ENCODE measurements around the gene TMEM87B. TPM values are rescaled to one million over a fixed set of nuclear protein-coding genes. Genes with fewer than 3 reads are reported as not detected.

Gene TMEM87B
- total and polyA plus RNA-seq, 2 of the 4 experiments (the other 2 are of a cell fraction), result 6.3 to 12.5 TPM

- dilution Hi-C loops (cut with HindIII; ENCODE audit: low sequenced_read_pairs, unreplicated experiment) (no loop called here), in situ Hi-C loops (cut with MboI; ENCODE audit: low sequenced_read_pairs) (no loop called here), intact Hi-C loops (cut with micrococcal nuclease) (no loop called here)
- H4K91ac ChIP-seq (ENCODE audit: insufficient read depth, low read depth, low read length), result no peak overlapping the region
- H3K9ac ChIP-seq (ENCODE audit: low read depth, low read length), result no peak overlapping the region
- H3K79me1 ChIP-seq (ENCODE audit: low read depth in 1 of 2, low read length in 2 of 2), result no peaks in the 10 kb centered on the region
- no peak for ATAC-seq (ENCODE audit: low read depth)
- H2AK5ac ChIP-seq (ENCODE audit: low read depth, low read length), result no peak overlapping the region
- H3K27me3 ChIP-seq (ENCODE audit: control insufficient read depth, insufficient read depth, low read length), result peaks cover 3% of the 10 kb centered on the region; the same call in 1 of the 2 replicates
- no TSS peak for BruUV-seq (replicated peaks)
- WGBS, 2 experiments (ENCODE audit: extremely low coverage in 2 of 2, insufficient read length in 1 of 2), result no CpG with 5 or more reads among the region's 8 CpGs
- TF ChIP-seq SMC3 (IDR thresholded peaks at IDR 0.05; ENCODE audit: low read depth, low read length), result no peak
- TF ChIP-seq FOS (IDR thresholded peaks at IDR 0.05; ENCODE audit: low read depth, low read length), result no peak
- no peak for TF ChIP-seq RFX5 (IDR thresholded peaks at IDR 0.05; ENCODE audit: low read depth, low read length)
- TF ChIP-seq BHLHE40 (IDR thresholded peaks at IDR 0.05; ENCODE audit: low read depth, low read length), result no peak
- no peak for TF ChIP-seq NFE2L2 (IDR thresholded peaks at IDR 0.05; ENCODE audit: low read depth, low read length)
- no peak for TF ChIP-seq POLR2A (IDR thresholded peaks at IDR 0.05; ENCODE audit: low read depth, low read length)
- TF ChIP-seq USF2 (IDR thresholded peaks at IDR 0.05; ENCODE audit: low read depth, low read length), result no peak
- no peak for TF ChIP-seq RAD21 (IDR thresholded peaks at IDR 0.05; ENCODE audit: low read length)
- TF ChIP-seq CEBPB (IDR thresholded peaks at IDR 0.05; ENCODE audit: low read depth, low read length), result no peak
- no peak for TF ChIP-seq MXI1 (IDR thresholded peaks at IDR 0.05; ENCODE audit: borderline replicate concordance, low read depth, low read length)
- no peak for TF ChIP-seq MAZ (IDR thresholded peaks at IDR 0.05; ENCODE audit: borderline replicate concordance, low read depth, low read length)
- TF ChIP-seq ELK1 (IDR thresholded peaks at IDR 0.05; ENCODE audit: borderline replicate concordance, low read depth, low read length), result no peak
- no peak for TF ChIP-seq CTCF (conservative IDR thresholded peaks at IDR 0.05; ENCODE audit: low read depth, low read length)
- TF ChIP-seq MAFK (IDR thresholded peaks at IDR 0.05; ENCODE audit: low read depth, low read length), result no peak
- TF ChIP-seq RCOR1 (IDR thresholded peaks at IDR 0.05; ENCODE audit: insufficient replicate concordance, low read length), result no peak
- no peak for TF ChIP-seq CHD1 (IDR thresholded peaks at IDR 0.05; ENCODE audit: low read depth, low read length)
- no peak overlapping the region for H2AFZ ChIP-seq (replicated peaks; ENCODE audit: low read length, poor library complexity)
- H3K9me1 ChIP-seq (ENCODE audit: insufficient read depth, low read length), result no peaks in the 10 kb centered on the region
- no peak overlapping the region for H4K5ac ChIP-seq (ENCODE audit: low read depth, low read length)
- H3K4me3 ChIP-seq (ENCODE audit: insufficient read depth, low read depth, low read length), result no peak overlapping the region
- no peak overlapping the region for H3K18ac ChIP-seq (ENCODE audit: low read depth, low read length)
- CTCF ChIA-PET, result no interaction called here
- H3K14ac ChIP-seq (replicated peaks; ENCODE audit: low read depth, low read length), result no peak overlapping the region
- no peak overlapping the region for H3K27ac ChIP-seq (ENCODE audit: insufficient read depth, low read length)
- no peaks in the 10 kb centered on the region; the same call in 1 of the 2 replicates for H4K20me1 ChIP-seq (ENCODE audit: insufficient read depth, low read length)
- H3K56ac ChIP-seq (ENCODE audit: extremely low read depth, insufficient read depth, low read length), result no peak overlapping the region
- H3K4ac ChIP-seq (ENCODE audit: low read depth, low read length), result no peak overlapping the region
- H3K9me3 ChIP-seq (ENCODE audit: control insufficient read depth, insufficient read depth, low read length), result no peaks in the 10 kb centered on the region
- POLR2A ChIA-PET (ENCODE audit: unreplicated experiment), result no interaction called here
- H3K36me3 ChIP-seq (ENCODE audit: control insufficient read depth, insufficient read depth, low read length), result no peaks in the 10 kb centered on the region
- no peaks in the 10 kb centered on the region for H3K4me1 ChIP-seq (ENCODE audit: control insufficient read depth, insufficient read depth, low read length)
- no peak overlapping the region for H2AK9ac ChIP-seq (replicated peaks; ENCODE audit: low read depth, low read length, poor library complexity)
- no peak overlapping the region for H2BK120ac ChIP-seq (ENCODE audit: low read depth, low read length)
- H4K8ac ChIP-seq (ENCODE audit: low read depth in 2 of 2, low read length in 2 of 2), result no peak overlapping the region
- no peak overlapping the region for H2BK15ac ChIP-seq (ENCODE audit: low read depth, low read length)
- no peak for DNase-seq
- no peak overlapping the region for H3K23ac ChIP-seq (ENCODE audit: low read depth, low read length)
- no peak overlapping the region for H2BK20ac ChIP-seq (ENCODE audit: low read depth, low read length)
- no peak overlapping the region for H3K4me2 ChIP-seq (ENCODE audit: low read depth, low read length)
- no peak overlapping the region for H2BK5ac ChIP-seq (ENCODE audit: low read depth, low read length, poor library complexity, severe bottlenecking)
Measured at GRCh38 chr2:112026509-112026908, 28.6 kb upstream of the TMEM87B start.

Data from IMR-90 (cell line).